ENCODE data around the gene NPAT.
"Not testable (repeated sequence)": the region's sequence is repeated elsewhere in the genome, so short reads cannot be mapped to it uniquely, and the experiment has no call there.

The NPAT gene

DNA sequence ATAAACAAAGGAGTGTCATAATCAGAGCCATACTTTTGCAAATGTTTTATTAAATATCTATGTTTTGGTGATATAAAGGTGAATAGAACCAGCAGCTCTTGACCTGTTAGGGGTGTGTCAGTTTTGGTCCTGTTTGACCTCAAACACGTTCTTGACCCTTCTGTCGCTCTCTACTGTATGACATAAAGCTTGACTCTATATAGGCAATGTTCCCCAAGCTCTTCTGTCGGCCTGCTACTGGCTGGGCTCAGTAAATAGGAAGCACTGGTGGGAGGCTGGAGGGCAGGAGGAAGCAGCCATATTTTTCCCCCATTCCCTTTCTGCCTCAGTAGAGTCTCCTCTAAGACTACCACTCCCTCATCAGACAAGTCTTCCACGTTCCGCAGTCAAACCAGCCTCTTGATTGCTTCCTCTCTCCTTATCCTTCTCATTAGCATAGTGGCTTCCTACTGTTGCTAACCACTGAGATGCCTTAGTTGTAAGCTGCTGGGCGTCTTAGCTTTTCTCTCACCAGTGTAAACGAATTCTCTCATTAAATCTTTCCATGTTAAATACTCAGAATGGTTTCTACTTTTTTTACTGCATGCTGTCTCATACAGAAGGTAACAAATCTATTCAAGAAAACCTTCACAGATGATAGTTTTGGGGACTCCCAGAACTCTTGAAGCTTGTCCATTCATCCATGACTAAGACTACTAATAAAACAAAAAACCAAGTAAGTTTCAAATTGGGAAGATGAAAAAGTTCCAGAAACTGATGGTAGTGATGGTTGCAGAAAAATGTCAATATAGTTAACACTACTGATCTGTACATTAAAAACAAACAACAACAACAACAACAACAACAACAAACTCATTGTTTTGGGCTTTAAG lies 3.3 kb downstream of the NPAT start:
- DNase-seq, result peak; percentile 54

- peak; percentile 36 for DNase-seq
These were observed 4.0 kb downstream of the NPAT start for GRCh38 chr11:108218455-108218854.

GRCh38 chr11:108216988-108217387 lies 5.5 kb downstream of the NPAT start:
- no peak for DNase-seq

DNA sequence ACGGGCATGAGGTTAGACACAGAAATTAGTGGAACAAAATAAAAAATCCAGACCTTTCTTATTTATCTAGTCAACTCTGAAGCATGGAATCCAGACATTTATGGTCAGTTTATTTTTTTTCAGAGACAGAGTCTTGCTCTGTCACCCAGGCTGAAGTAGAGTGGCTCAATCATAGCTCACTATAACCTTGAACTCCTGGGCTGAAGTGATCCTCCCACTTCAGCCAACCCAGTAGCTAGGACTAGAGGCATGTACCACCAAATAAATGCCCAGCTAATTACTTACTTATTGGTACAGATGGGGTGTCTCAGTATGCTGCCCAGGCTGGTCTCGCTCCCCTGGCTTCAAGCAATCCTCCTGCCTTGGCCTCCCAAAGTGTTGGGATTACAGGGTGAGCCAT lies 8.7 kb downstream of the NPAT start:
- no peak for DNase-seq

DNA sequence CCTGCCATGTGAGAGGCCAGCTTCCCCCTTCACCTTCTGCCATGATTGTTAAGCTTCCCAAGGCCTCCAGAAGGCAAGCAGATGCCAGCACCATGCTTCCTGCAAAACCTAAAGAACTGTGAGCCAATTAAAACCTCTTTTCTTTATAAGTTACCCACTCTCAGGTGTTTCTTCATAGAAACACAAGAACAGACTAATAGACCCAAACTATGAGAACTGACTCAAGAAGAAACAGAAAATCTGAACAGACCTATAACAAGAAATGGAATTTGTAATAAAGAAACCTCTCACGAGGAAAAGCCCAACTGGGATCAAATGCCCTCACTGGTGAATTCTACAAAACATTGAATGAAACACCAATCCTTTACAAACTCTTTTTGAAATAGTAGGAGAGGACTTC lies 12.0 kb downstream of the NPAT start:
- no peak for DNase-seq

DNA sequence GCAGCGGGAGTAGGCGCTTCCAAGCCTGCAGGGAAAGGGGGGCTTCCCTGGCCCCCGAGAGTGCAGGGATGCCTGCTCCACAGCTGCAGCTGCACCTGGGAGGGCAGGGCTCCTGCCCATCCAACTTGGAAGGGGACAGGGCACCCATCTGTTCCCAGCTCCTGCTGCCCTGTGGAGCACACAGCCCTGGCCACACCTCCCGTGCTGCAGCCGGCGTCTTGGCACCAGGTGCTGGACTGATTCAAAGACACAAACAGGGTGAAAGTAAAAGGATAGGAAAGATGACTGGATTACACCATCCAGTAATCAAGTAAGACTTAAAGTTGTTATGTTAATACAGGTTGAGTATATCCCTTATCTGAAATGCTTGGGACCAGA lies 14.8 kb downstream of the NPAT start:
- DNase-seq, result no peak

DNA sequence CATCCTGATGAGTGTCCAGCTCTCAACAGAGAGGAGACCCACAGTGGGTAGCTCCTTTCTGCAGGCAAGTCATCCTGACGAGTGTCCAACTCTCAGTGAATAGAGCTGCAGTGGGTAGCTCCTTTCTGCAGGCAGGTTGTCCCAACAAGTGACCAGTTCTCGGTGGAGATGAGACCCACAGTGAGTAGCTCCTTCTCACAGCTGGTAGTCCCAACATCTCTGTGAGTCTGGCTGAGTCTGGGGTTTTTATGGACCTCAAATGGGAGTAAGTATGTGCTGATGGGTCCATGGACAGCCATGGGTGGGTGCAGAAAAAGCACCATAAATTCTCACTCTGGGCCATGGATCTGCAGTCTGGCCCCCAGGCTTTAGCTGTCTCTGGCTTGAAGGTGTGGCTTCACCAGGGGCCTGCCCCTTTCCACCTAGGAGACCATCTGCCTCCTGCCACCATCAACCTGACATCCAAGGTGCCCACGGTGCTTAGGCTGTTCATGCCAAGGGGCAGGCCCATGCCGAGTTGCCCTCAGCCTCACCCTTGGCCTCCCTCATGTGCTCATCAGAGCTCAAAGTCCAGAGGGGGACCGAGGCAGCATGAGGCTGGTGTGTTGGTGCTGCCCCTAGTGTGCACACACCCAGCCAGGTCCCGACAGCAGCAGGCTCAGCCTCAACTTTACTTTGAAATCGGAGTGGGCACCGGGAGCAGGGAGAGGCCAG lies 15.3 kb downstream of the NPAT start:
- DNase-seq, result no peak

GRCh38 chr11:108206171-108206570 lies 16.3 kb downstream of the NPAT start:
- DNase-seq, result no peak

DNA sequence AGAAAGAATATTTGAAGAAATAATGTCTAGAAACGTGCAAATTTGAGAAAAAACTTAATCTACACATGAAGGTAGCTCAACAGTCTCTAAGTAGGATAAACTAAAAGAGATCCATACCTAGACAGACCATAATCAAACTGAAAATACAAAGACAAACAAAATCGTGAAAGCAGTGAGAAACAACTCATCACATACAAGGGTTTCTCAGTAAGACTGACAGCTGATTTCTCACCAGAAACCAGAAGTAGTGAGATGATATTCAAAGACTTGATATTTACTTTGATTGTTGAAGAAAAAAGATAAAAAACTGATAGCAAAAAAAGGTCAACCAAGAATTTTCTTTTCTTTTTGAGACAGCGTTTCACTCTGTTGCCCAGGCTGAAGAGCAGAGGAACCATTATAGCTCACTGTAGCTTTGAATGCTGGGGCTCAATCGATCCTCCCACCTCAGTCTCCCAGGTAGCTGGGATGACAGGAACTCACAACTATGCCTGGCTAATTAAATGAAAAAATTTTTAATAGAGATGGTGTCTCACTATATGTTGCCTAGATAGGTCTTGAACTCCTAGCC lies 17.4 kb downstream of the NPAT start:
- DNase-seq, result no peak

GRCh38 chr11:108204376-108204775 lies 18.1 kb downstream of the NPAT start:
- DNase-seq, result no peak

DNA sequence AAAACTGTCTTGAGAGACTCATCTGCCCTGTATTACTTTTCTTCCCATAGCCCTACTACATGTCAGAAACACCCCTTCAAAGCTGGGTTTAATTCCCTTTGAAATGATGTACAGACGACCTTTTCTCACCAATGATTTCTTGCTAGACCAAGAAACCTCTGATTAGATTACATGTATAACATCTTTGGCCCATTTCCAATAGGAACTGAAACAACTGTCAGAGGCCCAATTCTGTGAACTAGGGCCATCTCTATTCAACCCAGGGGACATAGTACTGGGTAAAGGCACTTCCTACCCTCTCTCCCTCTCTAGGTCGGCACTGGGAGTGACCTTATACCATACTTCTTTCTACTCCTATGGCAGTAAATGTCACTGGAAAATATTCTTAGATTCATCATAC lies 19.4 kb downstream of the NPAT start:
- peak; percentile 35 for DNase-seq

DNA sequence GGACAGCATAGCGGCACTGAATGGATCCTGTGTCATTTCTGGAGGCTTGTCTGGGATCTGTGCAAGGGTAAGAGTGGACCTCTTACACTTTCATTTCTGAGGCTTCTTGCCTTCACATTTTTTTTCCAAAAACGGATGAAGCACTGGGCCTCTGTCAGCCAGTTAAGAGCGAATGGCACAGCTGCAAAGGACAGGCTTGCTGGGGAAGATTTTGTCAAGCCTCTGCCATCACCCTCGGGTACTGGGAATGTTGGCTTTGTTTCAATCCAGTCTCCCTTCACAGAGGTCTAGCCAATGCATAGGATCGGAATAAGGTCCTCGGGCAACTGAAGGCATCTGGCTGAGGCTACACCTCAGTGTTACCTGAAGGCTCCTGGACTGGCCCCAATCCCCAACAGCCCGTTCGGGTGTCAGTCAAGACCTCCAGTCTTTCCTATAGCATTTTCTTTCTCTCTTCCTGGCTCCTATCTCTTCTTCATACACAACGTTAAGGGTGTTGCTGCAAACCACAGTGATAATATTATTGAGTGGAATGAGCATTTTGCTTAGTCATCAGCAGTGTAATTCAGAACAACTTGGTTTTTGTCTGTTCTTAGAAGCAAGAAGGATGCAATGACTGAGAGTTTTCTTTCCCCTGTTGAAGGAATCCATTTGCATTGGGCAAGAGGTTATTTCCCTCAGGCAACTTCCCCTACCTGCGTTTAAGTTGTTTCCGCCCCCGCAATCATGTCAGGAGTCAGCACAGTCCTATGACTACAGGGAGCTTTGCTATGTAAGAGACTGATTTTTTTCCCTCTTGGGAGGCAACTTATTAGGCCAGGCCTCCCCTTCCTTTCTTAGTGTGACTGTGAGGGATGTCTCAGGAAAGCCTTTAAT lies 22.8 kb downstream of the NPAT start:
- peak; percentile 91 for DNase-seq

GRCh38 chr11:108198833-108199232 lies 23.6 kb downstream of the NPAT start:
- peak; percentile 69 for DNase-seq

DNA sequence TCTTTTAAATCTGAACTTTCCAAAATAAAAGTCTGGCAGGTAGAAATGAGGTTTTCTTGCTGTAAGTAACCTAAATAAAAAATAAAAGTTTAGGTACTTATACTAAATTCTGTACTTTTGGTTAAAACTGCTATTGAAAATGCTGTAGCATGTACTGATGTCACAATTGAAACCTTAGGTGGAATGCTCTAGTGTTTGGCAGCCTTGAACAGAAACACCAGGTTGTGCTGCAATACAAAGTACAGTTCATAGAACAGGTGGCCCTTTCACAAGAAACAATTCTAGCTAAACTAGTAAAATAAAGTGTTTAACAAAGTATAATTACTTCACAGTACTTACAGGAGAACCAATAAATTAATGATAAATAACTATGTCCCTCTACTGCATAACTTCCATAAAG lies 25.1 kb downstream of the NPAT start:
- no peak for DNase-seq

DNA sequence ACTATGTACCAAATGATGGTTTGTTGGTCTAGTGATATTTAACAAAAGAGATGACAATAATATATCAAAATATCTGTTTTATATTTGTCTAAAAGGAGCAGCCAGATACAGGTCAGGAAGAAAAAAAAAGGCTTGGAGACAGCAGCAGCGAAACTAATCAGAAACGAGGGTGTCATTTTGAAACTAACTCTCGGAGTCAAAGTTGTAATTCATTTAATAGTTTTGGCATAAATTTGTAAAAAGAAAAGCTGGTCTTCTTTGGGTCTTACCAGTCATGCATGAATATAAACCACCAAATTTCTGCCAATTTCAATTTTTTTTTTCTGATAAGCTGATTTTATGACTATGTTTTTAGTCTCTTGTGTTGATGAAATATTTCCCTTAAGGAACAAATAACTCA lies 25.5 kb downstream of the NPAT start:
- no peak for DNase-seq

DNA sequence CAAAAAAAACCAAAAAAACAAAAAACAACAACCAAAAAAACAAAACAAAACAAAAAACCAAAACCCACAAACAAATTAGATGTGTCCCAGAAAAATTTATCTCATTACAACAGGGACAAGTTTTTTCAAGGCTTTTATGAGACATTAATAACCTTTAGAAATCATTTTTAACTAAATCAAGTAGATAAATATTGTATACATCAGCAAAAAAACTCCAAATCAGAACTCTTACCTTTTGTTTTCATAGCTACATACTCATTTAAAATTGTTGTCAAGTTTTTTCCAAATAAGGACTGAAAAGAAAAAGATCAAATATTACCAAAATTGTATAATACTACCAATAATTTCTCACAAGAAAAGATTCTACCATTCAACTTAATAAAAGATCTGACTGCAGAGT lies 28.7 kb downstream of the NPAT start:
- no peak for DNase-seq

DNA sequence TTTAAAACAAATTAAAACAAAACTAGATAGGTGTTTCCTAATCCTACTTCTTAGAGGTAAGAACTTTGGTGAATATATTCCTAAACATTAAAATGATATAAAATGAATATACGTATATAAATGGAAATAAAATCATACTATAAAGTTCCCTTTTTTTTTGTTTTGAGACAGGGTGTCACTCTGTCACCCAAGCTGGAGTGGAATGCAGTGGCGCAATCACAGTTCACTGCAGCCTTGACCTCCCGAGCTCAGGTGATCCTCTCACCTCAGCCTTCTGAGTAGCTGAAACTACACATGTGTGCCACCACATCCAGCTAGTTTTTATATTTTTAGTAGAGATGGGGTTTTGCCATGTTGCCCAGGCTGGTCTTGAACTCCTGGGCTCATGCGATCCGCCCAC lies 44.9 kb downstream of the NPAT start:
- DNase-seq, result no peak

DNA sequence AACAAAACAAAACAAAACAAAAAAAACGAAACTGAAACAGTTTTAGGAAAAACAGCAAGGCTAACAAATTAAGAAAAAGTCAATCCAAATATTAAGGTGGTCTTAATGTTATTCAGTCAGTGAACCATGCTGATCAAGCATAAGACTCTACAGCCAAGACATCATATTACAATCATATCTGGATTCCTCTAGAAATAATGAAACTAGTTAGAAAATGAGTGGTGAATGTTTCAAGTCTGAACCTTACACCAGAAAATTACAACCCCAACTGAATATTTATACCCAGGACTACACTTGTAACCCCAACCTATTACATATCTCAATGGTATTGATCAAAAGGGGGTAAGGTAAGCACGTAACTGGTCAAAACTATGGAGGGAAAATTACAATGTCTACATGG lies 52.3 kb downstream of the NPAT start:
- DNase-seq, result no peak

DNA sequence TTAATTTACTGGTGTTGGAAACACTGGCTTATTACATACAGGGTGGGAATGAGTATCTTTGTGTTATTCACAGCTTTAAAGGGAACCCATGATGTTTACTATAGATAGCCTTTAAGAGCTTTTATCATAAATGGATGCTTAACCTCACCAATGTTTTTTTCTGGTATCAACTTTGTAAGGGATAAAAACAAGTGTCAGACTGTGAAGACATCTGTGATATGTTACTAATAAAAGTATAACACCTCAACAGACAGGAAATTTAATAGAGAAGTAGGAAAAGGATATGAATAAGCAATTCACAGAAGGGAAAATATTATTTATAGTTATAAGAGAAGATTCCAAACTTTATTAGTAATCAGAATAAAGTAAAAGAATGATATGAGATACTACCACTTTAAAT lies 54.8 kb downstream of the NPAT start:
- DNase-seq, result no peak

GRCh38 chr11:108162878-108163277 lies 59.6 kb downstream of the NPAT start:
- DNase-seq, result not testable (repeated sequence)

GRCh38 chr11:108160970-108161566 lies 61.4 kb downstream of the NPAT start:
- DNase-seq, result no peak

- DNase-seq, result no peak
These were observed 67.8 kb downstream of the NPAT start for GRCh38 chr11:108154591-108154990.

GRCh38 chr11:108148556-108148955 lies 73.9 kb downstream of the NPAT start:
- peak; percentile 51 for DNase-seq
